ENCODE data around the gene OASL.
"Not testable (repeated sequence)": the region's sequence is repeated elsewhere in the genome, so short reads cannot be mapped to it uniquely, and the experiment has no call there.

The OASL gene, protein sequence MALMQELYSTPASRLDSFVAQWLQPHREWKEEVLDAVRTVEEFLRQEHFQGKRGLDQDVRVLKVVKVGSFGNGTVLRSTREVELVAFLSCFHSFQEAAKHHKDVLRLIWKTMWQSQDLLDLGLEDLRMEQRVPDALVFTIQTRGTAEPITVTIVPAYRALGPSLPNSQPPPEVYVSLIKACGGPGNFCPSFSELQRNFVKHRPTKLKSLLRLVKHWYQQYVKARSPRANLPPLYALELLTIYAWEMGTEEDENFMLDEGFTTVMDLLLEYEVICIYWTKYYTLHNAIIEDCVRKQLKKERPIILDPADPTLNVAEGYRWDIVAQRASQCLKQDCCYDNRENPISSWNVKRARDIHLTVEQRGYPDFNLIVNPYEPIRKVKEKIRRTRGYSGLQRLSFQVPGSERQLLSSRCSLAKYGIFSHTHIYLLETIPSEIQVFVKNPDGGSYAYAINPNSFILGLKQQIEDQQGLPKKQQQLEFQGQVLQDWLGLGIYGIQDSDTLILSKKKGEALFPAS

GRCh38 chr12:121038861-121039668, at the start of gene OASL:
OASL (minus strand) TSS chr12:121039246; CDS start chr12:121038971, 275 bp downstream.
- peak; percentile 85 for DNase-seq

- DNase-seq: no peak
Observed at GRCh38 chr12:121088195-121088585, 49.1 kb upstream of the OASL start.

GRCh38 chr12:121087467-121088194, 48.6 kb upstream of the OASL start:
- DNase-seq: no peak

GRCh38 chr12:121086781-121087295, 47.8 kb upstream of the OASL start:
- DNase-seq: no peak

GRCh38 chr12:121085506-121086353, 46.7 kb upstream of the OASL start:
- DNase-seq: no peak

DNA sequence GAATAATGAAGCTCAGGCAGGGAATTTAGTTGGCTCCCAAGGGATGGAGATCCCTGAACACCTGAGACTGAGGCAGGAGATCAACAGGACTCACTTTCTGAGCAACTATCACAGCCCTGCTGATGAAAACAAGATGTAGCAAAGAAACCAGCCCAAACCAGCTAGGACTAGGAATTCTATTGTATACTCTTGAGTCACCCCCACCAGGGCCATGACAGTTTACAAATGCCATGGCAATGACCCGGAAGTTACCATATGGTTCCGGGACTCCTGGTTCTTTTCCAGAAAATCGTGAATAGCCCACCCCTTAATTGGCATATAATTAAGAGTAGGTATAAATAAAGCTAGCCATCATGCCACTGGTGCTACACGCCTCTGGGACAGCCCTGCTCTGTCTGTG, 46.0 kb upstream of the OASL start:
- DNase-seq: no peak

DNA sequence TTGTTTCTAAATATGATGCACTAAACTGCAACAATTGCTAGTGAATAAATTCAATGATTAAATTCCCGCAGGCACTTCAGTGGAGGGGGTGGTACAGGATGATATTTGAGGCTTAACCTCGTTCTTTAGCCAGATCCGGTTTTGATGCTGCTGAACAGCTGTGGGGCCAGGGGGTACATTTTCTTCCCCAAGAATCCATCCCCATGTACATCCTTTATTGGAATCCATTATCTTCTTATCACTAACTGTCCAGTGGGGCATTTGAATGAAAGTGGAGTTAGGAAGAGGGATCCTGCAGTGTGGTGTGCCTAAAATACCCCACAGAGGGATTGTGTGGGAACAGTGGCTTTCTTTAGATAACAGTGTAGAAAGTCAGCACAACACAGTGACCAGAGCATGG, 45.2 kb upstream of the OASL start:
- no peak for DNase-seq

DNA sequence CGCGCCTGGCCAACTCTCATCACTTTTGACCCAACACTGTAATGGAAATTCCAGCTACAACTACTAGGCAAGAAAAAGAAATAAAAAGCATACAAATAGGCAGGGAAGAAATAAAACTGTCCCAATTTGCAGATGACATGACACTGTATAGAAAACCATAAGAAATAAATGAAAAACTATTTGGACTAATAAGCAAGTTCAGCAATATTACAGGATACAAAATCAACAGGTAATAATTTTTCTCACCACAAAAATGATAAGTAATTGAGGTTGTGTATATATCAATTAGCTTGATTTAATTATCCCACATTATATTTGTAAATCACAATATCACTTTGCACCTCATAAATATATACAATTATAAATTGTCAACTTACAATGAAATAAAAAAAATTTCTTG, 41.9 kb upstream of the OASL start:
- DNase-seq: no peak

- DNase-seq: no peak
Observed at GRCh38 chr12:121079736-121080272, 40.8 kb upstream of the OASL start.

GRCh38 chr12:121077440-121077839, 38.4 kb upstream of the OASL start:
- DNase-seq: not testable (repeated sequence)

DNA sequence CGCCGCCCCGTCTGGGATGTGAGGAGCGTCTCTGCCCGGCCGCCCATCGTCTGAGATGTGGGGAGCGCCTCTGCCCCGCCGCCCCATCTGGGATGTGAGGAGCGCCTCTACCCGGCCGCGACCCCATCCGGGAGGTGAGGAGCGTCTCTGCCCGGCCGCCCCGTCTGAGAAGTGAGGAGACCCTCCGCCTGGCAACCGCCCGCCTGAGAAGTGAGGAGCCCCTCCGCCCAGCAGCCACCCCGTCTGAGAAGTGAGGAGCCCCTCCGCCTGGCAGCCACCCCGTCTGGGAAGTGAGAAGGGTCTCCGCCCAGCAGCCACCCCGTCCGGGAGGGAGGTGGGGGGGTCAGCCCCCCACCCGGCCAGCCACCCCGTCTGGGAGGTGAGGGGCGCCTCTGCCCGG, 36.9 kb upstream of the OASL start:
- DNase-seq: not testable (repeated sequence)

DNA sequence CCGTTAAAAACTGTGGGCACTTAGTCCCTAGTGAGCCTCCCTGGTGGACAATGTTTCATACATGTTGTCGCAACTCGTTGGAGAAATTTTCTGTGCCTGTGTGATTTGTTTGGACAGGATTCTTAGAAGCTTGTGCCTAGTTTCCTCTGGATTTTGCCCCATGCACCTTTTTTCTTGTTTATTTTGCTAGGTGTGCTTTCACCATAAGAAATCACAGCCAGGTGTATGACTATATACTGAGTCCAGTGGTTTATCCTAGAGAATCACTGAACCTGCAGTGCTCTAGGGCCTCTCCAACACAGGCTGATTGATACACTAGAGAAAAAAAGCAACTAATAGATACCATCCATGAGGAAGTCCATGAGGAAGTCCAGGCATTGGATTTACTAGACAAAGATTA, 33.1 kb upstream of the OASL start:
- no peak for DNase-seq

DNA sequence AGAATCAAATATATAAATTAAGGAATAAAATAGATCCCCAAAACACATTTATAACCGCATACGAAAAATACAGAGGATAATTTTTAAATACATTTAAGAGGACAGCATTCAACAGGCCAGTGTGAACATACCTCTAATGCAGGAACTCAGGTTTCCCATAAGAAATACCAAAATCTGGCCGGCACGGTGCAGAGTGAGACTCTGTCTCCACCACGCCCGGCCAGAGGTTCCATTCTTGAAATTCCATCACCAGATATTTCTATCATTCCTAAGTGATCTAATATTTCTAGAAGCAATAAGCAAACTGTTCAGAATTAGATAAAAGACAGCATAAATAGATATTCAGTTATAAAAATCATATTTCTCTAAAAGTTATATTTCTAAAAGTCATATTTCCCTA, 30.2 kb upstream of the OASL start:
- no peak for DNase-seq

GRCh38 chr12:121065345-121065744, 26.3 kb upstream of the OASL start:
- DNase-seq: no peak

DNA sequence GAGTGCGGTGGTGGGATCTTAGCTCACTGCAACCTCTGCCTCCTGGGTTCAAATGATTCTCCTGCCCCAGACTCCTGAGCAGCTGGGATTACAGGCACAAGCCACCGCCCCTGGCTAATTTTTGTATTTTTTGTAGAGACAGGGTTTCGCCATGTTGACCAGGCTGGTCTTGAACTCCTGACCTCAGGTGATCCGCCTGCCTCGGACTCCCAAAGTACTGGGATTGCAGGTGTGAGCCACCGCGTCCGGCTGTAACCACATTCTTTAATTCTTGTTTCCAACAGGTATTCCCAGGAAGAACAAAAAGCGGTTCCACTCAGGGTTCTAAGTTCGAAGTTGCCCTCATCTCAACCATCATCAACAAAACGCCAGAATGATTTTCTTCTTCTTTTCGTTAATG, 25.5 kb upstream of the OASL start:
- not testable (repeated sequence) for DNase-seq

DNA sequence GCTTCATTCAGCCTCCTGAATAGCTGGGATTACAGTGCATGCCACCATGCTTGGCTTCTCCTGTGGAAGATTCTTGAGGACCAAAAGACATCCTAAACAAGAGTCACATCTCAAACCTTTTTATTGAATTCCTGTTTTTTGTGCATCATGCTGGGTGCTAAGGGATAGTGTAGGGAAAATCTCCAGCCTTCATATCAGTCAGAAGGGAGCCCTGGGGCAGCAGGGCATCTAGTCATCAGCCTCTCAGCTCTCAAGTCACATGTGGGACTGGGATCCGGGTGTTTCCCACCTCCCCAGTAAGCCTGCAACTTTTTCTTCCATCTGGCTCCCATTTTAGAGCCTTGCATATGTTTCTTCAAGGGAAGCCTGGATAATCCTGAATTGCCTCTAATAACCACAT, 25.1 kb upstream of the OASL start:
- no peak for DNase-seq

DNA sequence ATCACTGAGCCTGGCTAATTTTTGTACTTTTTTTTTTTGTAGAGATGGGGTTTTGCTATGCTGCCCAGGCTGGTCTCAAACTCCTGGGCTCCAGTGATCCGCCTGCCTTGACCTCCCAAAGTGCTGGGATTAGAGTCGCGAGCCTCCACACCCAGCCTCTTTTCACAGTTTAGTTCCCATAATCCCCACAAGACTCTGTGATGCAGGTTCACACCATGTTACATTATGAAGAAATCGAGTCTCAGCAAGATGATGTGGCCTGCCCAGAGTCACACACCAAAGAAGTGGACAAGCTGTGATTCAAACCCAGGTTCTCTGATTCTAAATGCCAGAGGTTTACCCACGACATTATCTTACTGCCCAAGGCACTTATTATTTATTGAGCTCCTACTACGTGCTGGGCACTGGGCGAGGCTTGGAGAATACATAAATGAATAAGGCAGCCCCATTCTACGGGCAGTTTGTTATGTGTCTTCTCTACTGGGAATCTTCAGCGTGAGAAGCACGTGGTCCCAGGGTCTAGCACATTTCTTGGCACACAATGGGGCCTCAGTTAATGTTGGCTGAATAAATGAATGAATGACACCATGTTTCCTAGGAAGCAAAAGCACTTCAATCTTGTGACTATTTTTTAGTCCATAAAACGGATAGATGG, 23.5 kb upstream of the OASL start:
- DNase-seq: no peak

DNA sequence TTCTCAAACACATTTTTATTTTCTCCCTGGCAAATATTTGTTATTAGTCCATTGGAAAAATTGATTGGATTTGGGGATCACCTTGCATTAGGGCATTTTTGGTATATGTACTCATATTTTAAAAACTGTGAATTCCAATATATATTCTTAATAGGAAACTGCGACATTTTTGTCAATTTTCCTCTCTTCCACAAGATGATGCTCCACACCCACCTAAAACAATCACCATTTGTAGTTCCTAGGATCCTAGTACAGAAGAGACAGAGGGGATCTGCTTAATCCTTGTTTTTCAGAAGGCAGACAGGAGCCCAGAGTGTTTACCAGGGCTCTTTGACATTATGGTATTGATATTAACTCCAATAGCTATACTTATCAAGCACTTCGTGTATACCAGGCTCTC, 22.8 kb upstream of the OASL start:
- no peak for DNase-seq

DNA sequence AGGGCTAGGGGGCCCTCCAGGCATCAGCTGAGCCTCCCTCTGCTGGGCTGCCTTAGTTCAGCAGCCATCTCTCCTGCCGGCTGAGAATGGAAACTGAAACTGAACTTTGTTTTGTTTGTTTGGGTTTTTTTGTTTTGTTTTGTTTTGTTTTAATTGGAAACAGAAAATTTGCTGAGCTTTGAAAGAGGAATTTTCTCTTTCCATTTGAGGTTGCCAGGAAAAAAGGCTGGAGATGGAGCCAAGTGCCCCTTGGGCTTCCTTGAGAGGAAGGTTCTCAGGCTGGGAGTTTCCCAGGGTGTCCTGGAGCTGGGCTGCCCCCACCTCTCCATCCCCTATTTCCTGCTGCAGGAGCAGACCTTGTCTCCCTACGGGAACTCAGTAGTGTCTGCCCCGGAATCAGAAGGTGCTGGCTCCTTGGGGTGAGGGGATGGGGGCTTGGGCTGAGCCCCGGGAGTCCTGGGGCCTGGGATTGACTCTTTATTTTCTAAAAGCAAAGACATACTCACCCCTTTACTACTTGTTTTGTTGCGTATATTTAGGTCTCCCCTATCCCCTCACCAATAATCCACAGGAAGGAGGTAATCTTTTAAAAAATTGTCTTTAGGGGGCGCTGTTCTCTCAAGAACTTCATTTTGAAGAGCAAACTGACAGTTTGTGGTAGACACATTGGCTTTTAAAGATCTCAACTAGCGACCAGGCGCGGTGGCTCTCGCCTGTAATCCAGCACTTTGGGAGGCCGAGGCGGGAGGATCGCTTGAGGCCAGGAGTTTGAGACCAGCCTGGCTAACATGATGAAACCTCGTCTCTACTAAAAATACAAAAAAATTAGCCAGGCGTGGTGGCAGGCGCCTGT, 21.3 kb upstream of the OASL start:
- DNase-seq: peak; percentile 86

Data from activated effector memory CD4-positive, alpha-beta T cell treated with anti-CD3 and anti-CD28 coated beads, Interleukin-2, amount 50 U/mL, for 16 hours (primary cell).